IPS DF 6.9 (cell line): Measurements from ENCODE around the gene AGO1.

Source experiments
- DNase-seq: peaks from one replicate; pipeline ENCODE4 v3.0.0-alpha.2; 2013; ENCODE audit warnings: low read depth, low spot score
- H3K27ac ChIP-seq: one replicate; pipeline ENCODE4 v1.5.1; 2013; ENCODE audit warnings: low read length, control low read depth
- H3K27me3 ChIP-seq: 2 replicates; pipeline ENCODE4 v1.6.1; 2013; ENCODE audit warnings: mild to moderate bottlenecking, low read length; ENCODE audit not compliant: control insufficient read depth, insufficient read depth
- H3K36me3 ChIP-seq: 2 replicates; pipeline ENCODE4 v1.6.1; 2013; ENCODE audit warnings: low read length; ENCODE audit not compliant: control insufficient read depth, insufficient read depth
- H3K4me1 ChIP-seq: 2 replicates; pipeline ENCODE4 v1.6.1; 2013; ENCODE audit warnings: low read length; ENCODE audit not compliant: control insufficient read depth, insufficient read depth
- H3K4me3 ChIP-seq: 2 replicates; pipeline ENCODE4 v1.5.1; 2013; ENCODE audit warnings: mild to moderate bottlenecking, low read length
- H3K9me3 ChIP-seq: 2 replicates; pipeline ENCODE4 v1.6.1; 2013; ENCODE audit warnings: low read length, inconsistent platforms; ENCODE audit not compliant: control insufficient read depth, insufficient read depth
- WGBS: extraction: QIAGEN DNeasy Blood & Tissue Kit; methylation state at CpG from one replicate; pipeline ENCODE4 v1.1.7; 2013; ENCODE audit warnings: mixed read lengths, missing lambda C conversion rate; ENCODE audit not compliant: insufficient read length, insufficient coverage; 5-methylcytosine and 5-hydroxymethylcytosine counted together

Gene AGO1

DNA sequence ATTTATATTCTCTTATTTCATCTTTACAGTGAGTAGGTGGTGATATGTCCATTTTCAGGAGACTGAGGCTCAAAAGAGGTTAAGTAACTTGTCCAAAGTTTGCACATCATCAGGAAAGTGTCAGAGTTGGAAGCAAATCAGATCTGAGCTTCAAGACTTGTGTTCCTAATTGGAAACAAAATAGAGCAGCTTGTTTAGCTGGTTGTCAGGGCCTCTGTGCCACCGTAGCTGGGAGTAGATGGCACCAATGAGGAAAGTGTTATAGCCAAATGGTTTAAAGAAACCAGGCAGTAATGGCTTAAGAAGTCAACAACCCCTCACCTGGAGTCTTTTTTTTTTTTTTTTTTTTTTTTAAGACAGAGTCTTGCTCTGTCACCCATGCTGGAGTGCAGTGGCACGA lies 19.7 kb downstream of the AGO1 start:
- WGBS = no CpG with 5 or more reads among the region's 2 CpGs
- H3K9me3 ChIP-seq = no peaks in the 10 kb centered on the region
- H3K4me1 ChIP-seq = no peaks in the 10 kb centered on the region
- no peak overlapping the region for H3K4me3 ChIP-seq
- no peaks in the 10 kb centered on the region for H3K27me3 ChIP-seq
- no peak overlapping the region for H3K27ac ChIP-seq
- no peak for DNase-seq
- H3K36me3 ChIP-seq = peaks cover 16% of the 10 kb centered on the region; the same call in 1 of the 2 replicates

DNA sequence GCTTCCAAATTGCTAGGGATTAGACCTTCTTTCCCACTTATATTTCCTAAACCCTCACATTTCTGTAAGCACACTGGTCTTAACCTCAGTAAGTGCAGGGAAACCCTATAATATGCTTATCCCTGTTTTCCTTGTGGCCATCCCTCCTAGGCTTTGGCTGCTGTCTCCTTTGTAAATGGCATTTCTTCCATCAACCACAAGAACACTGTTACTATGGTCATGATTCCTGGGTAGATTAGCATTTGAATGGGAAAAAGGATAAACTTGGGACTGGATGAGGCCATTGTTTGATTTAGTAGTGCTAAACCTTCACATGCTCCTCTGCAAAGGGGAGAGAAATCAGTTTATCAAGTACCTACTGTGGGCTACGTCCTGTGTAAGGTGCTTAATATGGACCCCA lies 31.7 kb downstream of the AGO1 start:
- WGBS = no CpG with 5 or more reads among the region's 1 CpG
- Histone ChIP-seq H3K9me3 (no peaks in the 10 kb centered on the region), H3K4me3 (no peak overlapping the region), H3K4me1 (no peaks in the 10 kb centered on the region), H3K27me3 (no peaks in the 10 kb centered on the region), H3K27ac (no peak overlapping the region), H3K36me3 (peaks cover 35% of the 10 kb centered on the region)
- DNase-seq = no peak

DNA sequence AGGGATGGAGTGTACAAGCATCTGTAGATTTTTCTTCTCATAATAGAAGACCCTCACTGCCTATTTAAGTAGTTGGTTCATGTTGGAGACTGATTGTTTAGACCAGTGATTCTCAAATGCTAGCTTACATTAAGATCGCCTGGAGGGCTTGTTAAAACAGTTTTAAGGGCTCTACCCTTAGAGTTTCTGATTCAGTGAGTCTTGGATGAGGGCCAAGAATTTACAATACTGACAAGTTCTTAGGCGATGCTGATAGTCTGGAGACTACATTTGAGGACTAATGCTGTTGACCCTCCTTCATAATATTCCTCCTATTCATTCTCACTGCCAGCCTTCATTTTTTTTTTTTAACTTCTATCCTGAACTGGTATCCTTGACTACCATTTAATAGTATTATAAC lies 32.7 kb downstream of the AGO1 start:
- DNase-seq = no peak
- Histone ChIP-seq H3K27ac (no peak overlapping the region), H3K27me3 (no peaks in the 10 kb centered on the region), H3K4me1 (no peaks in the 10 kb centered on the region), H3K4me3 (no peak overlapping the region), H3K36me3 (peaks cover 35% of the 10 kb centered on the region), H3K9me3 (no peaks in the 10 kb centered on the region)
- WGBS = no CpG with 5 or more reads among the region's 2 CpGs

DNA sequence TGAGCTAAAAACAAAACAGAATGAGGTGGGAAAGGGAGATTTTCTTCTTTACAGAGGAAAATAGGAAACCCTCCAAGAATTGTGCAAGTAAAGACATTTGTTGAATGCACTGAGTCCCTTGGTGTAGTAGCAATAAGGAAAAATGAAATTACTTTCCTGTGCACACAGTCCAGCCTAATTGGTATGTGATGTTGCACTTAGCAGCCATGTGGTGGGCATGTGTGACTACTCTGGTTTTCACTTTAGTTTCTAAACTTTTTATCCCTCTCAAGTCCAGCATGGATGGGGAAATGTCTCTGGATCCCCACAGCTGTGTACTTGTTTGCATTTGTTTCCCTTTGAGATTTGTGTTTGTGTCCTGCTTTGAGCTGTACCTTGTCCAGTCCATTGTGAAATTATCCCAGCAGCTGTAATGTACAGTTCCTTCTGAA lies 40.8 kb downstream of the AGO1 start:
- no peak overlapping the region for H3K4me3 ChIP-seq
- no peaks in the 10 kb centered on the region for H3K9me3 ChIP-seq
- H3K4me1 ChIP-seq = no peaks in the 10 kb centered on the region
- no peak overlapping the region for H3K27ac ChIP-seq
- no peak for DNase-seq
- peaks cover 13% of the 10 kb centered on the region for H3K36me3 ChIP-seq
- no peaks in the 10 kb centered on the region for H3K27me3 ChIP-seq

DNA sequence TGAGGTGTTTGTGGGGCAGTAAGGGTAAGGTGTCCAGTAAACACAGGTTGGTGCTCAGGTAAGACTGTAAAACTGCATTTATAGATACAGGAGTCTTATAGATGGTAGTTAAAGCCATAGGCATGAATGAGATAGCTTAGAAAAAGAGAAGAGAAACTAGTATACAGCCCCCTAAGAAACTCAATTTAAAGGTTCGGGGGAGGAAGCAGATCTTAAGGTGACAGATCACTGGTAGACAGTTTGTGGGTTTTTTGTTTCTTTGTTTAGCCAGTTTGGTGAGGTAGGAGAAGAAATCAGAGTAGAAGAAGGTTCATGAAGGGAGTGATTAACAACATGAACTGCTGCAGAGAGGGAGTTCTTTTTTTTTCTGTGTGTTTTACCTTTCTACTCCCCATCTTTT lies 41.8 kb downstream of the AGO1 start:
- H3K4me3 ChIP-seq = no peak overlapping the region
- no peak overlapping the region for H3K27ac ChIP-seq
- H3K4me1 ChIP-seq = no peaks in the 10 kb centered on the region
- H3K27me3 ChIP-seq = no peaks in the 10 kb centered on the region
- peaks cover 5% of the 10 kb centered on the region for H3K36me3 ChIP-seq
- no peaks in the 10 kb centered on the region for H3K9me3 ChIP-seq
- no peak for DNase-seq
- WGBS = no CpG with 5 or more reads among the region's 1 CpG

DNA sequence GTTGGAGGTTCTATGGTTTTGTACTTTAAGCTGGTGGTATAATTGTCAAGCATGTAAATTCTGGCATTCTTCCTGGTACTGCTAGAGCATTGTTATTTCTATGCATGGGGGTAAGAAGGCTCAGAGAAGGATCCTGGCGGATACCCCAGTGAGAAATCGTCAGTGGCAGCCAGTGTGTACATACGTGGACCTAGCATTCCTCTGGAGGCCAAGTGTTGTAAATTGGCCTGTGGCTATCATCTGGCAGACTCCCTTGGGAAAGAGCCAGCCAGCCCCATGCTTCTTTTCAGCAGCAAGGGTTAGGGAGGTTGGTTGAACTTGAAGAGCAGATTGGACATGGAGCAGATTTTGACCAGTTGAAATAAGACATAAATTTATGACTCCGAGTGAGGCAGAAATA lies 42.7 kb downstream of the AGO1 start:
- no peaks in the 10 kb centered on the region for H3K27me3 ChIP-seq
- no peak overlapping the region for H3K4me3 ChIP-seq
- no peaks in the 10 kb centered on the region for H3K4me1 ChIP-seq
- H3K9me3 ChIP-seq = no peaks in the 10 kb centered on the region
- no CpG with 5 or more reads among the region's 4 CpGs for WGBS
- H3K36me3 ChIP-seq = peaks cover 5% of the 10 kb centered on the region; the same call in 1 of the 2 replicates
- no peak for DNase-seq
- no peak overlapping the region for H3K27ac ChIP-seq

DNA sequence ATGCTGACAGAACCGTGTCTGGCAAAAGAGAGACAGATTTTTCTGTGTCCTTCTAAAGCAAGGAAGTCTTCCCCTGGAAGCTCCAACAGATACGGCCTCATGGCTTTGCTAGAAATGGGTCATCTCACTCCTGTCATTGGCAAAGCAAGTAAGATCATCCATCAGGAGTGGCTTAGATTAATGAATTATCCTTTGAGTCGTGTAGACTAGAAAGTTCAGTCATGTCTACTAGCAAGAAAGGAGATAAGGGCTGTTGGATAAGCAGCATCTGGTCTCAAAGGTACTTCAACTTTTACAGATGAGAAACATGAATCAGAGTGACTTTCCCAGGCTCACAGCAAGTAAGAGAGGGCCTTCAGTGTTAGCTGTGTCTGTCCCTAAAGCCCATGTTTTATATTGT lies 44.5 kb downstream of the AGO1 start:
- no peak for DNase-seq
- Histone ChIP-seq H3K36me3 (no peaks in the 10 kb centered on the region; the same call in 1 of the 2 replicates), H3K4me1 (no peaks in the 10 kb centered on the region), H3K27ac (no peak overlapping the region), H3K4me3 (no peak overlapping the region), H3K27me3 (no peaks in the 10 kb centered on the region), H3K9me3 (no peaks in the 10 kb centered on the region)
- no CpG with 5 or more reads among the region's 3 CpGs for WGBS

DNA sequence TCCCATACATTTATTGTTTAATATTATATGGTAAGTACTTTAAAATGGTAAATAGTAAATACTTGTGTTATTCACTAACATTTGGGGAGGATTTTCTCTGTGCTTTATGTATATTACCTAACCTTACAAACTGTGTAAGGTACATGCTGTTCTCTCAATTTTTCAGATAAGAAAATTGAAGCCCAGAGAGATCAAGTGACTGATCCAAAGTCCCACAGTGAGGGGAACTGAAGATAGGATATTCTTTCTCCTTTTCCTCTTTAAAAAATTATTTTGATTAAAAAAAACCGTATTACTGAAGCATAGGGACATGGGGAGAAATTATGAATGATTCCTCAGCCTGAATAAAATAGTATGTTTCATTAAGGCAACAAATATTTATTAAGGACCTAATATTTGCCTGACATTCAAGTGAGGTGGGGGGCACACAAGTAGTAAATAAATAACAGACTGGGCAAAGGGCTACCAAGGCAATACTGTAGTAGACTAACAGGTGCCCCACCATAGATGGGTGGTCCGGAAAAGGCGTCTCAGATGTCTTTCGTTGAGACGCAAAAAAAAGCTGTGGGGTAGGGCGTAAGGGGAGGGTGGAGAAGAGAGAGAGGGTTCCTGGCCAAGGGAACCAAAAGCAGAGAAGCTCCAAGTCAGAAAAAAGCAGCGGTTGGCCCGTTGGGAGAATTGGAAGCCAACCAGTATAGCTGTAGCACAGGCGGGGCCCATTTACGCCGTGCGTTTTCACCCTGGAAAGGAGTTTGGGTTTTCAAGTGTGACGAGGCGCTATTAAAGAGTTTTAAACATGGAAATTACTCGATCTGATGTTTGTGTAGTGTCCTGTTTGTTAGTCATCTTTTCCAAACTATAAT lies 47.0 kb downstream of the AGO1 start:
- H3K4me3 ChIP-seq = peak overlapping the region; percentile 72; the same call in 1 of the 2 replicates
- peak; percentile 18 for DNase-seq
- H3K27ac ChIP-seq = no peak overlapping the region
- no peaks in the 10 kb centered on the region for H3K9me3 ChIP-seq
- no CpG with 5 or more reads among the region's 15 CpGs for WGBS
- no peaks in the 10 kb centered on the region for H3K27me3 ChIP-seq
- no peaks in the 10 kb centered on the region for H3K4me1 ChIP-seq
- H3K36me3 ChIP-seq = no peaks in the 10 kb centered on the region; the same call in 1 of the 2 replicates

DNA sequence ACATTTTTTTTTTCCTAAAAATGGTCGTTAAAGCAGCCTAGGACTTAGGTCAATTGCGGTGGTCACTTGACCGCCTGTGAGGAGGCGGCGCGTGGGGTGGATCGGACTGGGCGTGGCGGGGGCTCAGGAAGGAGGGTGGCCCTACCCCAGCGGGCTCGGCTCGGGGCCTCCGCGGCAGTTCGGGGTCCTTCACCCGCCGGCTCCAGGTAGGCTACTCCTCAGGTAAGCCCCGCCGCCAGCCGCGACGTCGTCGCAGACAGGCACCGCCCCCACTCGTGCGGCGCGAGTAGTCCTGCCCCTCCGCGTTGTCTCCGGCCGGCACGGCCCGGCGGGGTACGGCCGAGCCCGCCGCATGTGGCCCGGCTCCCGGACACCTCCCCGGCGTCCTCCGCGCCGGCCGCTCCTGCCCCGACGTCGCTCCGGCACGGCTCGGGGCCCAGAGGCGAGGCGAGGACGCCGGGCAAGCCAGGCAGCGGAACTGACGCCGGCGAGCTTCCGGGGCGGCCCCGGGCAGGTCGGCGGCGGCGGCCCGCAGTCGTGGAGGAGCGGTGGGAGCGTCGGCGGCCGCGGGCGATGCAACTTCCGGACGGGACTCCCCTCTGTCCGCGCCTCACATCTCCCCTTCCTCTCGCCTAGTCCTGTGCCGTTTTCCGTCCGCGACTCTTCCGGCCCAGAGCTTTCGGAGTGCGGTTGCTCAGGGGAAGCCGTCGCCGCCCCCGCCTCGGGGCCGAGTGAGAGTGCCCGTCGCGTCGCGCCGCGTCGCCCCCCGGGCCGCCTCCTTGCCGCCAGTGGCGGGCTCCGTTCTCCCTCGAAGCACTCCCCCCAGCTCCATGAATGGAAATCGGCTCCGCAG lies 47.8 kb downstream of the AGO1 start, which contains the start of gene AGO3:
Gene AGO3, plus strand, starts transcription at position 513 of the 853 bp plus-strand sequence. Its CDS starts 322 bp downstream, at position 835.
- H3K27me3 ChIP-seq = no peaks in the 10 kb centered on the region
- H3K4me1 ChIP-seq = no peaks in the 10 kb centered on the region
- no CpG with 5 or more reads among the region's 112 CpGs for WGBS
- peak; percentile 52 for DNase-seq
- H3K36me3 ChIP-seq = no peaks in the 10 kb centered on the region
- H3K4me3 ChIP-seq = peak within 1 kb of the TSS; percentile 72
- no peak within 1 kb of the TSS for H3K27ac ChIP-seq
- no peaks in the 10 kb centered on the region for H3K9me3 ChIP-seq

DNA sequence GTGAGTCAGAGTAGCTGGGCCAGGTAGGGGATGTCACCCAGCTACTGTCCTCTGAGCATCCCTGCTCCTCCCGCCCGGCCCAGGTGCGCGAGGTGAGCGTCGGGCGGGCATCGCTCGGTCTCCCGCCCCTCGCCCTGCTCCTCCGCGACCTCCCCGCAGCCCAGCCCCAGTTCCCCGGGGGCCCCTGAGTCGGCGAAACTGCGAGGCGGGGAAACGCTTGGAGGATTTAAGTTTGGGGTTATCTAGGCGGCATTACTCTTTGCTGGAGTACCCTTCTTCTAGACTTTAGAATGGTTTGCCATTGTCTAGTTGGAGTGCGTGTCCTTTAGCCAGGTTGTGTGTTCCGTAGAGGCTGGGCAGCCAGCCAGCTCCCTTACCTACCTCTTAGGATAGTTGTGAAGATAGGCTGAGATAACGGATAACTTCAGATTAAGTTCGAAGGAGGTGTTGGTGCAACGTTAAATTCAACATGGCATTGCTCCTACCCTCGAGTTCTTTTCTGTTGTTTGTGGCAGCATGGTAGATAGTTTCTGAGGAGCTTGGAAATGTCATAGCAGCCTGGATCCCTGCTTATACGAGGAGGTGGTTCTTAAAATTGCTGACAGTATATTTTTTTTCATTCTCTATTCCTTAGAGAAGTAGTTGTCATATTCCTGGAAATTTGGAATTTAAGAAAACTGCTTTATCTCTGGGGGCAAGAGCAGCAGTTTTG lies 48.6 kb downstream of the AGO1 start:
- no peaks in the 10 kb centered on the region for H3K27me3 ChIP-seq
- no CpG with 5 or more reads among the region's 28 CpGs for WGBS
- H3K4me1 ChIP-seq = no peaks in the 10 kb centered on the region
- H3K27ac ChIP-seq = no peak overlapping the region
- H3K4me3 ChIP-seq = peak overlapping the region; percentile 72
- DNase-seq = no peak
- no peaks in the 10 kb centered on the region for H3K36me3 ChIP-seq
- H3K9me3 ChIP-seq = no peaks in the 10 kb centered on the region
